ENCODE measurements around the gene VSNL1. TPM values are rescaled to one million over a fixed set of nuclear protein-coding genes. Genes with fewer than 3 reads are reported as not detected.
A peak's percentile ranks its signal among the peaks of the same experiment; 100 is the strongest.

VSNL1 gene
- 19.2 TPM for total RNA-seq

GRCh38 chr2:17540093-17540812, at the start of gene VSNL1:
Gene VSNL1, plus strand, starts transcription at chr2:17540696. Its CDS starts 51,379 bp downstream, at chr2:17592075.
- no peak for DNase-seq (ENCODE audit: extremely low spot score in 2 of 2)
- intact Hi-C loops (cut with DNase I): no loop called here
- no peaks in the 10 kb centered on the region for H3K36me3 ChIP-seq
- peak within 1 kb of the TSS; percentile 77 for H3K27ac ChIP-seq
- H3K4me1 ChIP-seq: peaks cover 12% of the 10 kb centered on the region
- H3K4me3 ChIP-seq: peak within 1 kb of the TSS; percentile 54 to 59
- H3K27me3 ChIP-seq: no peaks in the 10 kb centered on the region
- peak in 1 of 2 donors; percentile 11 for TF ChIP-seq POLR2A (IDR thresholded peaks at IDR 0.05)
- no peak for TF ChIP-seq CTCF (IDR thresholded peaks at IDR 0.05)
- TF ChIP-seq POLR2AphosphoS5 (IDR thresholded peaks at IDR 0.05; ENCODE audit: insufficient read depth in 1 of 2, low read depth in 1 of 2): peak in 1 of 2 donors; percentile 71
- no peaks in the 10 kb centered on the region for H3K9me3 ChIP-seq

GRCh38 chr2:17495590-17495989, 44.9 kb upstream of the VSNL1 start:
- no peak overlapping the region for H3K27ac ChIP-seq
- no peak overlapping the region for H3K4me3 ChIP-seq
- DNase-seq (ENCODE audit: extremely low spot score in 2 of 2): no peak
- no peaks in the 10 kb centered on the region for H3K27me3 ChIP-seq
- H3K36me3 ChIP-seq: no peaks in the 10 kb centered on the region
- intact Hi-C loops (cut with DNase I): no loop called here
- H3K4me1 ChIP-seq: no peaks in the 10 kb centered on the region
- TF ChIP-seq CTCF (IDR thresholded peaks at IDR 0.05) (no peak), POLR2AphosphoS5 (IDR thresholded peaks at IDR 0.05; ENCODE audit: insufficient read depth in 1 of 2, low read depth in 1 of 2) (no peak), POLR2A (IDR thresholded peaks at IDR 0.05) (no peak)
- no peaks in the 10 kb centered on the region for H3K9me3 ChIP-seq

- Histone ChIP-seq H3K4me1 (no peaks in the 10 kb centered on the region), H3K27me3 (no peaks in the 10 kb centered on the region), H3K4me3 (no peak overlapping the region), H3K36me3 (no peaks in the 10 kb centered on the region), H3K27ac (no peak overlapping the region), H3K9me3 (no peaks in the 10 kb centered on the region)
- no peak for DNase-seq (ENCODE audit: extremely low spot score in 2 of 2)
- TF ChIP-seq CTCF (IDR thresholded peaks at IDR 0.05): no peak
- TF ChIP-seq POLR2AphosphoS5 (IDR thresholded peaks at IDR 0.05; ENCODE audit: insufficient read depth in 1 of 2, low read depth in 1 of 2): no peak
- TF ChIP-seq POLR2A (IDR thresholded peaks at IDR 0.05): no peak
- intact Hi-C loops (cut with DNase I): no loop called here
Observed at GRCh38 chr2:17497718-17498117, 42.8 kb upstream of the VSNL1 start.

- intact Hi-C loops (cut with DNase I): no loop called here
- H3K27me3 ChIP-seq: no peaks in the 10 kb centered on the region
- no peaks in the 10 kb centered on the region for H3K9me3 ChIP-seq
- H3K4me3 ChIP-seq: no peak overlapping the region
- H3K36me3 ChIP-seq: no peaks in the 10 kb centered on the region
- TF ChIP-seq CTCF (IDR thresholded peaks at IDR 0.05): no peak
- TF ChIP-seq POLR2A (IDR thresholded peaks at IDR 0.05): no peak
- TF ChIP-seq POLR2AphosphoS5 (IDR thresholded peaks at IDR 0.05; ENCODE audit: insufficient read depth in 1 of 2, low read depth in 1 of 2): no peak
- no peaks in the 10 kb centered on the region for H3K4me1 ChIP-seq
- DNase-seq (ENCODE audit: extremely low spot score in 2 of 2): no peak
- H3K27ac ChIP-seq: no peak overlapping the region
Observed at GRCh38 chr2:17506736-17507616, 33.5 kb upstream of the VSNL1 start.

Data from vagina (tissue), 2 donors.